LoVo (cell line): ENCODE results near the gene SLK.
A peak's percentile ranks its signal among the peaks of the same experiment; 100 is the strongest.

Source experiments
- DNase-seq: peaks from one replicate; pipeline ENCODE4 v3.0.0-alpha.2; 2016; ENCODE audit warnings: low spot score

The SLK gene

DNA sequence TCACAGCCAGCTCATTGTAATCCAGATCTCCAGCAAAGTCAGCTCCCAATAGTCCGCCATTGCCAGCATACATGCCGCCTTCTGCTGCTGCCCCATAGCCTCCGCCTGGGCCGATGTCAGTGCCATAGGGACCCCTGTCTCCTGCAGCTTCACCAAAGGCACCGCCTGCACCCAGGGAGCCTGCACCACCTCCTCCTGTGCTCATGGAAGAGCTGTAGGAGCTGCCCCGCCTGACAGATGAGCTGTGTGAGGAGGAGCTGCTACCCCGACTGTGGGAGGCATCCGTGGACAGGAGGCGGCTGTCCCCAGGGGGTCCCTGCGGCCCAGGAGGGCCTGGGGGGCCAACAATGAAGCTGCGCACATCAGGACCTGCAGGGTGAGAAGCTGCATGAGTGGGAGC, 67.0 kb downstream of the SLK start:
- DNase-seq, result no peak

- DNase-seq, result no peak
Measured at GRCh38 chr10:104034401-104035193, 67.7 kb downstream of the SLK start.

DNA sequence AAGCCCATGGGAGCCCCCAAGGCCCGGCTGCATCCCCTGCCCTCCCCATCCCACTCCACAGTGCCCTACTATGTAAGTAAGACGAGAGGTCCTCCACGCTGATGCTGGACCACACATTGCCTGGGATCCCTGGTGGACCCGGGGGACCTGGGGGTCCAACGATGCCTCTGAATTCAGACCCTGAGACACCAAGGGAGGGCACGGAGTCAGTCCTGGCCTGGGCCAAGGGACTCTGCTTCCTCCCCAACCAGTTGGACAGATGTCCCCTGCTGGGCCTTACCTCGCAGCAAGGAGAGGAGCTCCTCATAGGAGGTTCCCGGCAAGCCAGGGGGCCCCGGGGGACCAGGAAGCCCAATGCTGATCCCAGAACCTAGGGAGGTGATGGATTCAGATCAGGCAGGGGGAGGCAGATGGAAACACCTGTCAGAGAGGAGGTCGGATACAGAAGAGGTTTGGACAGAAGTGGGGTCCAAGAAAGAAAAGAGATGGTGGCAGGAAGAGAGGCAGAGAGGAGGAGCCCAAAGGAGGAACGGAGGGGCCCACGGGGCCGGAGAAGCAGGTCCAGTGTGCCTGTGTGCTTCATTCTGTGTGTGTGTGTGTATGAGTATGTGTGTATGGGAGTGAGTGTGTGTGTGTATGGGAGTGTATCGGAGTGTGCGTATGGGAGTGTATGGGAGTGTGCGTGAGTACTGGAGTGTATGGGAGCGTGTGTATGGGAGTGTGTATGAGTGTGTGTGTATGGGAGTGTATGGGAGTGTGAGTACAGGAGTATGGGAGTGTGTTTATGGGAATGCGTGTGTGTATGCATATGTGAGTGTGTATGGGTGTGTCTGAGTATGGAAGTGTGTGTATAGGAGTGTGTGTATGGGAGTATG, 68.5 kb downstream of the SLK start:
- no peak for DNase-seq

GRCh38 chr10:104036069-104036384, 69.1 kb downstream of the SLK start:
- no peak for DNase-seq

DNA sequence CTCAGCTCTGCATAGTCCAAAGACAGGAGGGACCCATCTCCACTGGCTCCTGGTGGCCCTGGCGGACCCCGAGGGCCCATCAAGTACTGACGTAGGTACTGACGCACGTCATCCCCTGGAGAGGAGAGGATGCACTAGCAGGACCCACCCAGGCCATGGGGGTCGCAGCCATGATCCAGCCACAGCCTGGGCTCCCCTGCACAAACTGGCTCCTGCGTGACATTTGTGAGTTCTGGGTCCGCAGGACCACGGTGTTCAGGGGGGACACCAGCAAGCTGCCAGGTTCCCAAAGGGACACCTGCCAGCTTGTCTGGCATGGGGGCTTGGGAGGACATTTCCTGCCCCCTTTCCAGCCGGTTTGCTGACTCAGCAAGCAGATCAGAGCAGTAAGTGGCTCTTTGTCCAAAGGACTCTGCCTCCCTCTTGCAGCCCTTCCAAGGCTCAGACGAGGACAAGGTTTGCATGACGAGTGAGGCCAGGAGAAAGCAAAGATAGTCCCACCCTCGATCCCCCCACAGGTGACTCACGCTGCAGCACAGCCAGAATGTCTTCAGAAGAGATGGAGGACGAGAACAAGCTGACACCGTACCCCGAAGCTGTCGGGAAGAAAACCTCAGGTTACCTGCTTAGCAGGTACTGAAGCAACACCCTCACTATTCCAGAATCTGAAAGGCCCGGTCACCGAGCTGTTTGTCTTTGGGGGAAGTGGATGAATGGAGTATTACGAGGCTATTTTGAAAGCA, 69.7 kb downstream of the SLK start:
- no peak for DNase-seq

- no peak for DNase-seq
Measured at GRCh38 chr10:104037261-104037951, 70.5 kb downstream of the SLK start.

DNA sequence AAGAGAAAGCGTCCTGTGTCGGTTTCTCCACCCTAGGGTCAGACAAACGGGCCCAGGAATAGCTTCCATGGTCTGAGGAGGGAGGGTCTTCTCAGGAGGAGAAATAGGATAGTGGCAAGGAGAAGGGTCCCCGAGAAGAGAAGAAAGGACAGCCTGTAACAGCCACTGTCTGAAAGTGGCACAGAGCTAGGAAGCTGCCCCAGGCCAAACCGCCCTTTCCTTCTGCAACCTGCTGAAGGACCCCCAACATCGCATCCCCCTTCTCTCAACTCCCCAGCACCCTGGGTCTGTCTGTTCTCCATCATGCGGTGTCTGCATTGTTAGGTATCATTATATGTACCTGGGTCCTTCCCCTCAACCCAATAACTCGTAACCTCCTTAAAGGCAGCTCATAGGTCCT, 71.6 kb downstream of the SLK start:
- no peak for DNase-seq

DNA sequence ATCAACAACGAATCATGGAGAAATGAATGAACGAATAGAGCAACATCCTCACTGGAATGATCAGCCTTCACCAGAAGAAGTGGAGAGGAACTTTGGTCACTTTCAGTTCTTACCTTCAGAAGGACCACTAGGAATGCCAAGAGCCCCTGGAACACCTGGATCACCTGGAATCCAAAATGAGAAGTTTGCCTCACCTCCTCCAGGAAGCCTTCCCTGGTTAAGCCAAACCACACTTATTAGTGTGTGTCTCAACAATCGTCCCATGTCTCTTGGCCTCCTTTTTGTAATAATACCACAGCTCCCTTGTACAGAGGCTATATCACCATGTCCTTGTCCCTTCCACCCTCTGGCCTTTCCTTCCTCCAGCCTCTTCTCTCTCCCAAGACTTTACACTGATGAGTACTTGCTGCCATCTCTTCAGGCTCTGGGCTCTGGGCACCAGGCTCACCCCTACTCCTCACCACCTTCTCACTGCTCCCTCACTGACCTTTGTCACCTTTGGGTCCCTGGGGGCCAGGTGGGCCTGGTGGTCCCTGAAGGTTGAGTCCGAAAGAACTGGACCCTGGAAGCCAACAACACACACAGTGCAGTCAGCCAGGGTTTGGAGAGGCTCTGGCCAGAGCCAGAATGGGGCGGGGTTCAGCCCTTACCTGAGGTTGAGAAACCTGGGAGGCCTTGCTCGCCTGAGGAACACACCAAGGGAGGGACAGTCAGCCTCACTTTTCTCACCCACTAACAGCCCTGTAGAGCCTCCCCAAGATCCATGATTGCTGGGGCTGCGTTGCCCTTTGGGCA, 72.2 kb downstream of the SLK start:
- DNase-seq, result no peak

DNA sequence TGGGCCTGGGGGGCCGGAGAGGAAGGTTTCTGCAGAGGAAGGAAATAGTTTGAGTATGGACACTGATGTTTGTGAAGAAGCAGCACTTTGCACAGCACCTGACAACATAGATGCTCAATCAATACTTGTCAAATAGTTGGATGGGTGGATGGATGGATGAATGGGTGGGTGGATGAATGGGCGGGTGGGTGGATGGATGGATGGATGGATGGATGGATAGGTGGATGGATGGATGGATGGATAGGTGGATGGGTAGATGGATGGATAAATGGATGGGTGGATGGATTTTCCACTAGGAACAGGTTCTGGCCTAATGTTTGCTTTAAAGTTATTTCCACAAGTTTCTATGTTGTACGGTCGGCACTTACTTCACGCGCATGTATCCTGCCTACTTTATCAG, 73.4 kb downstream of the SLK start:
- no peak for DNase-seq

DNA sequence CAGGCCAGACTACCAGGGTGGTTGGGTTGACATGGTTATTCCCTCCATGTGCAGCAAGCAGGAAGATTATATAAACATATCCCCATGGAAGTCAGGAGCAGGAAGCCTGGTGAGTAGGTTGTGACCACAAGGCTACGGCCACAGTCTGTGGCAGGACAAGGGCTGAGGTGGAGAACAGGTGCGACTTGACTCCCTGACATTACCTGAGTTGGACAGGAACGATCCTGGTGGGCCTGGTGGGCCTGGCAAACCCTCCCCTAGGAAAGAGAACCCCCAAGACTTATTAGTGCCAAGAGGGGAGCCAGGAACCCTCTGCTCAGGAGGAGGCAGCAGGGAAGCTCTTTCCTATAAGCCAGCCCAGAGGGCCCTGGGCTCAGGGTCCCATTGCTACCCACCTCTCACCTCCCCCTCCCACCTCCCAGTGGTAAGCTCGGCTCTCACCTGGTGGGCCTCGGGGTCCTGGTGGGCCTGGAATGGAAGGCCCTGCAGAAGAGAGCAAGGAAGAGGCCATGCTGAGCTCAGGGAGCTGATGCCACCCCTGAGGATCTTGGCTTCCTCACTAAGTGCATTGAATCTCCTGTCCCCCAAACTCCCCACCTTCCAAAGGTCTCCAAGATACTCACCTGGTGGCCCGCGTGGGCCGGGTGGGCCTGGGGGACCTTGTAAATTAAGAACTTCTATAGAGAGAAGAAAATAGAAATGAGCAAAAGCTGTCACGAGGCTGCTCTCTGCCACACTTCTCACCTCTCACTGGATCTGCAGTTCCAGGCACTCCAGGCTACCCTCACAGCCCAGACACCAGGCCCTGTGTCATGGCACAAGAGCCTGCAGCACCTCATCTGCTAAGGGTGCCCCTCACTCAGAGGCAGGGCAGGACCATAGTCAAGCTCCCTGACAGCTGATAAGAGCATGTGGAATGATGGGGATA, 74.2 kb downstream of the SLK start:
- no peak for DNase-seq

DNA sequence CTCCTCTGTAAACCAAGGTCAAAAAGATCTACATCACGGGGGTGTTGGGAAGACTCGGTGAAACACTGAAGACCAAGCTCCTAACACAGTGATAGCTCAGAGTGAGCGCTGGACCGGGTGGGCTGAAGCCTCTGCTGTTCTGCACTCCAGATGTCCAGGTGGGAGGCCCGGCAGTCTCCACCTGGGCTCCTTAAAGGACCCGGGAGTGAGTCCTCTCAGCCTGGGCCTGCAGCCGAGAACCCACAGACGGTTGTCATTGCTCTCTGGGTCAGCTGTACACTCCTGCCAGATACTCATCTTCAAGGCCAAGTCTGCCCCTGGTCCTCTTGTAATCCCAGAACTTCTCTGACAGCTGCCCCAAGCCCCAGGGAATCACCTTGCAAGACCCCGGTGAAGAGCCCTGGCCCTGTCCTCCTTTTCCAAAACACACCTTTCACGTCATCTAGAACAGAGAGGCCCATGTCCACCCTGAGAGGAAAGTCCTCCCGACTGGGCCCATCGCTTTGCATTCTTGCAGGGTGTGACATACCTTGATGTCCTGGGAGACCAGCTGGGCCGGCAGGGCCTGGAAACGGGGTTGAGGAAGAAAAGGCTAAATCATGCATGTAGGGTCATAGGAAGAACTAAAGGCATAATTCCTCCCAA, 75.1 kb downstream of the SLK start:
- DNase-seq, result no peak

GRCh38 chr10:104043185-104043830, 76.4 kb downstream of the SLK start:
- DNase-seq, result no peak

DNA sequence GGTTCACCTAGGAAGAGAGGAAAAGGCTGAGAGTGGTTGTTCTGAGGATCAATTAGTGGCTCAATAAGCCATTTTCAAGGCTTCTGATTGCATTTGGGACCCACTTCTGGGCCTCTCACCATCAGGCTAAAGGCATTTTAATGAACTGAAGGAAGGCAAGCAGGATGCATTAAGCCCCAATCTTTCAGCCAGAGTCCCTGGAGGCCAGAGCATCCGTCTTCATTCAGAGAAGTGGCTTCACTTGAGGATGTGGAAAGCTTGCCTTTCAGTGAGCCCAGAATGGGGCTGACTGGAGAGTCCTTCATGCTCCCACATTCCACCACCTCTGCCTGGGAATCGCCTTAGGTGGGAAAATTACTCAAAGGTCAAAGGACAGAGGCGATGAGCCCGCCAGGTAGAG, 76.9 kb downstream of the SLK start:
- DNase-seq, result no peak

- peak; percentile 34 for DNase-seq
Measured at GRCh38 chr10:104045151-104046089, 78.5 kb downstream of the SLK start.

DNA sequence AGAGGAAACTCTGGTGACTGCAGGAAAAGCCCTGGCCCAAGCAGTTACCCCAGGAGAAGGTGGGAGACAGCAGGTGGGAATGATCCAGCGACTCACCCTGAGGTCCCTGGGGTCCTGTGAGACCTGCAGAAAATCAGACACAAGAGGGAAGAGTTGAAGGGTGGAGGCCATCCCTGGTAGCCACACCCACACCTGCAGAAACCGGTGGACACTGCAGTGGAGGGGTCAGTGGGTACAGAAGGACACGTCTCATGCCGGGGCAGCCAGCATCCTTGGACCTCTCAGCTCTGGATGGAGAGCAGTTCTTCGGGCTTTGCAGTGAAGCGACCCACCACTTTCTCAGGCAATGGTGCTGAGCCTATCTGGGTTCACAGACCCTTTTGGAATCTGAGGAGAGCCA, 79.7 kb downstream of the SLK start:
- DNase-seq, result no peak

GRCh38 chr10:104049504-104050250, 82.7 kb downstream of the SLK start:
- DNase-seq, result peak; percentile 66

GRCh38 chr10:104052431-104052830, 85.5 kb downstream of the SLK start:
- DNase-seq, result peak; percentile 87
